ENCODE data around the gene HDGF. TPM values are rescaled to one million over a fixed set of nuclear protein-coding genes. Genes with fewer than 3 reads are reported as not detected.

HDGF gene
- total and polyA plus RNA-seq, 9 of the 15 experiments (the other 6 are each of a cell fraction or from before 2014, with no cell fraction given) = 38.8 to 601 (median 400) TPM

GRCh38 chr1:156751757-156752481, 444 bp upstream of the HDGF start (continued):
- TF ChIP-seq, protein P1, sequence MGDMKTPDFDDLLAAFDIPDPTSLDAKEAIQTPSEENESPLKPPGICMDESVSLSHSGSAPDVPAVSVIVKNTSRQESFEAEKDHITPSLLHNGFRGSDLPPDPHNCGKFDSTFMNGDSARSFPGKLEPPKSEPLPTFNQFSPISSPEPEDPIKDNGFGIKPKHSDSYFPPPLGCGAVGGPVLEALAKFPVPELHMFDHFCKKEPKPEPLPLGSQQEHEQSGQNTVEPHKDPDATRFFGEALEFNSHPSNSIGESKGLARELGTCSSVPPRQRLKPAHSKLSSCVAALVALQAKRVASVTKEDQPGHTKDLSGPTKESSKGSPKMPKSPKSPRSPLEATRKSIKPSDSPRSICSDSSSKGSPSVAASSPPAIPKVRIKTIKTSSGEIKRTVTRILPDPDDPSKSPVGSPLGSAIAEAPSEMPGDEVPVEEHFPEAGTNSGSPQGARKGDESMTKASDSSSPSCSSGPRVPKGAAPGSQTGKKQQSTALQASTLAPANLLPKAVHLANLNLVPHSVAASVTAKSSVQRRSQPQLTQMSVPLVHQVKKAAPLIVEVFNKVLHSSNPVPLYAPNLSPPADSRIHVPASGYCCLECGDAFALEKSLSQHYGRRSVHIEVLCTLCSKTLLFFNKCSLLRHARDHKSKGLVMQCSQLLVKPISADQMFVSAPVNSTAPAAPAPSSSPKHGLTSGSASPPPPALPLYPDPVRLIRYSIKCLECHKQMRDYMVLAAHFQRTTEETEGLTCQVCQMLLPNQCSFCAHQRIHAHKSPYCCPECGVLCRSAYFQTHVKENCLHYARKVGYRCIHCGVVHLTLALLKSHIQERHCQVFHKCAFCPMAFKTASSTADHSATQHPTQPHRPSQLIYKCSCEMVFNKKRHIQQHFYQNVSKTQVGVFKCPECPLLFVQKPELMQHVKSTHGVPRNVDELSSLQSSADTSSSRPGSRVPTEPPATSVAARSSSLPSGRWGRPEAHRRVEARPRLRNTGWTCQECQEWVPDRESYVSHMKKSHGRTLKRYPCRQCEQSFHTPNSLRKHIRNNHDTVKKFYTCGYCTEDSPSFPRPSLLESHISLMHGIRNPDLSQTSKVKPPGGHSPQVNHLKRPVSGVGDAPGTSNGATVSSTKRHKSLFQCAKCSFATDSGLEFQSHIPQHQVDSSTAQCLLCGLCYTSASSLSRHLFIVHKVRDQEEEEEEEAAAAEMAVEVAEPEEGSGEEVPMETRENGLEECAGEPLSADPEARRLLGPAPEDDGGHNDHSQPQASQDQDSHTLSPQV (IDR thresholded peaks at IDR 0.05) = 0 out of 2 replicates have a peak, but pooled peaks have one; percentile 16
- TF ChIP-seq L3MBTL2 (IDR thresholded peaks at IDR 0.05) (peak; percentile 89), AFF1 (IDR thresholded peaks at IDR 0.05; ENCODE audit: low read depth in 1 of 2, partially characterized antibody in 2 of 2) (no peak), HNRNPL (IDR thresholded peaks at IDR 0.05; ENCODE audit: low read depth, low read length) (peak; percentile 100), ESRRB (CRISPR knock-in tag; IDR thresholded peaks at IDR 0.05; ENCODE audit: borderline replicate concordance) (no peak)
- TF ChIP-seq, protein P2, sequence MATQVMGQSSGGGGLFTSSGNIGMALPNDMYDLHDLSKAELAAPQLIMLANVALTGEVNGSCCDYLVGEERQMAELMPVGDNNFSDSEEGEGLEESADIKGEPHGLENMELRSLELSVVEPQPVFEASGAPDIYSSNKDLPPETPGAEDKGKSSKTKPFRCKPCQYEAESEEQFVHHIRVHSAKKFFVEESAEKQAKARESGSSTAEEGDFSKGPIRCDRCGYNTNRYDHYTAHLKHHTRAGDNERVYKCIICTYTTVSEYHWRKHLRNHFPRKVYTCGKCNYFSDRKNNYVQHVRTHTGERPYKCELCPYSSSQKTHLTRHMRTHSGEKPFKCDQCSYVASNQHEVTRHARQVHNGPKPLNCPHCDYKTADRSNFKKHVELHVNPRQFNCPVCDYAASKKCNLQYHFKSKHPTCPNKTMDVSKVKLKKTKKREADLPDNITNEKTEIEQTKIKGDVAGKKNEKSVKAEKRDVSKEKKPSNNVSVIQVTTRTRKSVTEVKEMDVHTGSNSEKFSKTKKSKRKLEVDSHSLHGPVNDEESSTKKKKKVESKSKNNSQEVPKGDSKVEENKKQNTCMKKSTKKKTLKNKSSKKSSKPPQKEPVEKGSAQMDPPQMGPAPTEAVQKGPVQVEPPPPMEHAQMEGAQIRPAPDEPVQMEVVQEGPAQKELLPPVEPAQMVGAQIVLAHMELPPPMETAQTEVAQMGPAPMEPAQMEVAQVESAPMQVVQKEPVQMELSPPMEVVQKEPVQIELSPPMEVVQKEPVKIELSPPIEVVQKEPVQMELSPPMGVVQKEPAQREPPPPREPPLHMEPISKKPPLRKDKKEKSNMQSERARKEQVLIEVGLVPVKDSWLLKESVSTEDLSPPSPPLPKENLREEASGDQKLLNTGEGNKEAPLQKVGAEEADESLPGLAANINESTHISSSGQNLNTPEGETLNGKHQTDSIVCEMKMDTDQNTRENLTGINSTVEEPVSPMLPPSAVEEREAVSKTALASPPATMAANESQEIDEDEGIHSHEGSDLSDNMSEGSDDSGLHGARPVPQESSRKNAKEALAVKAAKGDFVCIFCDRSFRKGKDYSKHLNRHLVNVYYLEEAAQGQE (IDR thresholded peaks at IDR 0.05; ENCODE audit: borderline replicate concordance) = peak; percentile 97
- TF ChIP-seq, protein P2 (CRISPR knock-in tag; IDR thresholded peaks at IDR 0.05; ENCODE audit: low read depth) = 0 out of 2 replicates have a peak, but pooled peaks have one; percentile 58

All from K562 (cell line).